Upper lobe of left lung (tissue), 6 donors: ENCODE measurements around the gene ZNF280D. TPM values are rescaled to one million over a fixed set of nuclear protein-coding genes. Genes with fewer than 3 reads are reported as not detected.

ENCODE experiments used
- ATAC-seq, 2 donors: fragments of 200-7000 bp; cut with Tn5 transposase; one replicate each; pipeline ENCODE4 v1.9.1; 2022; ENCODE audit warnings: mild to moderate bottlenecking in 2 of 2, moderate library complexity in 2 of 2; ENCODE audit not compliant: low FRiP score in 2 of 2
- DNase-seq, 2 donors: peaks; one replicate each; pipeline ENCODE4 v3.0.0-alpha.2; 2019 to 2020
- H3K27ac ChIP-seq, 4 donors: fragments of 200-600 bp; sonication (generic); one replicate each; pipeline ENCODE4 v1.5.1; 2016 to 2019
- H3K27me3 ChIP-seq, 4 donors: fragments of 200-600 bp; sonication (generic); one replicate each; pipeline ENCODE4 v1.5.1; 2017 to 2019
- H3K36me3 ChIP-seq, 4 donors: fragments of 200-600 bp; sonication (generic); one replicate each; pipeline ENCODE4 v1.5.1; 2016 to 2019
- H3K4me1 ChIP-seq, 4 donors: fragments of 200-600 bp; sonication (generic); one replicate each; pipeline ENCODE4 v1.5.1; 2018 to 2019
- H3K4me3 ChIP-seq, 4 donors: fragments of 200-600 bp; sonication (generic); one replicate each; pipeline ENCODE4 v1.5.1; 2017 to 2019; ENCODE audit warnings: mild to moderate bottlenecking in 2 of 4, moderate library complexity in 1 of 4
- H3K9me3 ChIP-seq, 4 donors: fragments of 200-600 bp; sonication (generic); one replicate each; pipeline ENCODE4 v1.5.1; 2018 to 2019
- CTCF ChIP-seq, 6 experiments: fragments of 450-650 bp in 4 of 6; fragments of 200-600 bp in 2 of 6; sonication (generic) in 2 of 6; IDR thresholded peaks; one replicate each; pipeline ENCODE4 v1.5.1; 2016 to 2019; ENCODE audit warnings: antibody characterized with exemption in 6 of 6
- EP300 ChIP-seq, 4 donors: sonication (generic); formaldehyde crosslinking; IDR thresholded peaks; one replicate each; pipeline ENCODE4 v1.5.1; 2017; ENCODE audit warnings: antibody characterized with exemption in 4 of 4, control low read depth in 2 of 4
- POLR2A ChIP-seq, 4 donors: fragments of 450-650 bp; IDR thresholded peaks; one replicate each; pipeline ENCODE4 v1.5.1; 2016 to 2017; ENCODE audit warnings: antibody characterized with exemption in 4 of 4, mild to moderate bottlenecking in 2 of 4
- POLR2AphosphoS5 ChIP-seq, 2 donors: sonication (generic); formaldehyde crosslinking; IDR thresholded peaks; one replicate each; pipeline ENCODE4 v1.5.1; 2017; ENCODE audit warnings: antibody characterized with exemption in 2 of 2
- WGBS, 2 donors: methylation state at CpG; one replicate each; pipeline ENCODE4 v1.1.5; 2017 to 2018; 5-methylcytosine and 5-hydroxymethylcytosine counted together
- total RNA-seq, 6 donors: library from RNA; depleted of rRNA in 4 of 6; stranded (reverse); fragments of >200 nt in 4 of 6; gene quantifications; one replicate each; pipeline versions ENCODE4 v1.1.0 to v1.2.1, GENCODE V29; 2016 to 2021
- donor health status: DM: no; HTN: no; CAD: no; lungs with moderate emphysema.
- donor health status: DM: no; HTN: yes; CAD: no; lungs with severe emphysema.

The ZNF280D gene
- total RNA-seq, 6 donors from 2014 or later, result 21.2 to 67.4 (median 32.3) TPM

GRCh38 chr15:56752986-56753385, 19.7 kb upstream of the ZNF280D start:
- DNase-seq (no peak), ATAC-seq (no peak)
- H3K4me3 ChIP-seq, result no peak overlapping the region
- H3K27ac ChIP-seq, result no peak overlapping the region
- TF ChIP-seq CTCF (IDR thresholded peaks at IDR 0.05) (no peak), EP300 (IDR thresholded peaks at IDR 0.05) (no peak), POLR2AphosphoS5 (IDR thresholded peaks at IDR 0.05) (no peak), POLR2A (IDR thresholded peaks at IDR 0.05) (no peak)
- H3K27me3 ChIP-seq, result no peaks in the 10 kb centered on the region
- no peaks in the 10 kb centered on the region for H3K4me1 ChIP-seq
- no peaks in the 10 kb centered on the region for H3K36me3 ChIP-seq
- WGBS, 2 donors, result 96 to 97% methylated on average over 1 of the region's 1 CpG
- no peaks in the 10 kb centered on the region for H3K9me3 ChIP-seq

- H3K27me3 ChIP-seq, result no peaks in the 10 kb centered on the region
- 73 to 81% methylated on average over 1 of the region's 1 CpG for WGBS, 2 donors
- TF ChIP-seq POLR2A (IDR thresholded peaks at IDR 0.05), result no peak
- TF ChIP-seq EP300 (IDR thresholded peaks at IDR 0.05), result no peak
- no peak overlapping the region for H3K4me3 ChIP-seq
- no peak overlapping the region for H3K27ac ChIP-seq
- no peak for DNase-seq
- no peak for ATAC-seq
- no peaks in the 10 kb centered on the region for H3K4me1 ChIP-seq
- H3K36me3 ChIP-seq, result no peaks in the 10 kb centered on the region
- H3K9me3 ChIP-seq, result no peaks in the 10 kb centered on the region
These were observed 16.7 kb upstream of the ZNF280D start for GRCh38 chr15:56749982-56750381.

- Histone ChIP-seq H3K9me3 (no peaks in the 10 kb centered on the region), H3K36me3 (no peaks in the 10 kb centered on the region), H3K4me3 (no peak overlapping the region), H3K4me1 (no peaks in the 10 kb centered on the region), H3K27me3 (no peaks in the 10 kb centered on the region), H3K27ac (no peak overlapping the region)
- TF ChIP-seq CTCF (IDR thresholded peaks at IDR 0.05) (no peak), POLR2AphosphoS5 (IDR thresholded peaks at IDR 0.05) (no peak), POLR2A (IDR thresholded peaks at IDR 0.05) (no peak), EP300 (IDR thresholded peaks at IDR 0.05) (no peak)
- no peak for DNase-seq
- ATAC-seq, result no peak
- 84 to 86% methylated on average over 5 of the region's 5 CpGs for WGBS, 2 donors
These were observed 11.7 kb upstream of the ZNF280D start for GRCh38 chr15:56744701-56745683.

- ATAC-seq (no peak), DNase-seq (no peak)
- WGBS, 2 donors, result 51 to 61% methylated on average over 2 of the region's 2 CpGs
These were observed 8.2 kb upstream of the ZNF280D start for GRCh38 chr15:56741541-56741940.

More at GRCh38 chr15:56741541-56741940, 8.2 kb upstream of the ZNF280D start:
- Histone ChIP-seq H3K27me3 (no peaks in the 10 kb centered on the region), H3K27ac (no peak overlapping the region), H3K4me1 (peaks cover 0 to 6% (median 0%) of the 10 kb centered on the region in 4 donors), H3K4me3 (no peak overlapping the region), H3K9me3 (no peaks in the 10 kb centered on the region), H3K36me3 (no peaks in the 10 kb centered on the region)
- no peak for TF ChIP-seq EP300 (IDR thresholded peaks at IDR 0.05)
- no peak for TF ChIP-seq POLR2AphosphoS5 (IDR thresholded peaks at IDR 0.05)
- no peak for TF ChIP-seq CTCF (IDR thresholded peaks at IDR 0.05)
- TF ChIP-seq POLR2A (IDR thresholded peaks at IDR 0.05), result no peak
